B cell (primary cell): ENCODE data around the gene FKBP7. TPM values are rescaled to one million over a fixed set of nuclear protein-coding genes. Genes with fewer than 3 reads are reported as not detected.

Experiments used
- ATAC-seq: fragments of 200-7000 bp; cut with Tn5 transposase; one replicate; pipeline ENCODE4 v1.10.0; 2021; ENCODE audit warnings: low read depth, mild to moderate bottlenecking, moderate number of reproducible peaks, moderate library complexity
- CTCF ChIA-PET: fragments of 350-600 bp; sonication (Branson Sonifier 250); formaldehyde crosslinking; loops from one replicate; lab custom pipeline; 2021; ENCODE audit warnings: antibody characterized with exemption, inconsistent platforms; lab: Charles Lee
- POLR2A ChIA-PET: fragments of 350-600 bp; sonication (Branson Sonifier 250); formaldehyde crosslinking; loops from one replicate; lab custom pipeline; 2021; ENCODE audit warnings: antibody characterized with exemption; lab: Charles Lee
- DNase-seq: peaks from one replicate; pipeline ENCODE4 v3.0.0; 2013
- H2AFZ ChIP-seq: 2 replicates; pipeline ENCODE4 v1.6.1; 2012; ENCODE audit warnings: mild to moderate bottlenecking, low read depth, low read length; ENCODE audit not compliant: insufficient read depth, poor library complexity, severe bottlenecking
- H3K27ac ChIP-seq, 2 donors: 1 replicate in 1 of 2; 2 replicates in 1 of 2; pipeline ENCODE4 v1.5.1; 2012 to 2013; ENCODE audit warnings: low read length in 2 of 2, mild to moderate bottlenecking in 2 of 2, moderate library complexity in 1 of 2
- H3K27me3 ChIP-seq, 4 experiments: fragments of 200-600 bp in 1 of 4; sonication (generic) in 1 of 4; replicated peaks in 1 of 4; 1 replicate in 2 of 4; 2 replicates in 2 of 4; pipeline versions ENCODE4 v1.6.1 to v1.7.0; 2013 to 2016; ENCODE audit warnings: low read length in 3 of 4, mild to moderate bottlenecking in 2 of 4, mixed read lengths in 1 of 4, moderate library complexity in 1 of 4; ENCODE audit not compliant: insufficient read depth in 4 of 4, control insufficient read depth in 3 of 4; ENCODE audit errors: control extremely low read depth in 1 of 4
- H3K36me3 ChIP-seq, 2 experiments: replicated peaks in 1 of 2; 1 replicate in 1 of 2; 2 replicates in 1 of 2; pipeline versions ENCODE4 v1.6.1 to v1.7.1; 2013; ENCODE audit warnings: low read length in 1 of 2; ENCODE audit not compliant: insufficient read depth in 2 of 2, control insufficient read depth in 1 of 2; ENCODE audit errors: control extremely low read depth in 1 of 2, extremely low read depth in 1 of 2
- H3K4me1 ChIP-seq, 2 donors: fragments of 200-600 bp in 1 of 2; sonication (generic) in 1 of 2; 1 replicate in 1 of 2; 2 replicates in 1 of 2; pipeline versions ENCODE4 v1.5.1 to v1.6.1; 2013 to 2017; ENCODE audit warnings: low read length in 2 of 2; ENCODE audit not compliant: control insufficient read depth in 2 of 2, insufficient read depth in 2 of 2
- H3K4me2 ChIP-seq: replicated peaks from 2 replicates; pipeline ENCODE3; 2012; ENCODE audit warnings: mild to moderate bottlenecking, low read depth, low read length; ENCODE audit not compliant: poor library complexity, severe bottlenecking
- H3K4me3 ChIP-seq, 5 experiments: fragments of 200-600 bp in 1 of 5; sonication (generic) in 1 of 5; 1 replicate in 3 of 5; 2 replicates in 2 of 5; pipeline versions ENCODE4 v1.5.1 to v1.7.0; 2011 to 2016; ENCODE audit warnings: low read length in 4 of 5, mild to moderate bottlenecking in 4 of 5, low read depth in 2 of 5, control low read depth in 1 of 5, moderate library complexity in 1 of 5; ENCODE audit not compliant: insufficient read depth in 1 of 5; ENCODE audit errors: control extremely low read depth in 1 of 5, extremely low read depth in 1 of 5
- H3K79me2 ChIP-seq: fragments of 200-600 bp; sonication (generic); one replicate; pipeline ENCODE4 v1.6.0; 2016; ENCODE audit warnings: low read length; ENCODE audit not compliant: control insufficient read depth, insufficient read depth
- H3K9ac ChIP-seq: fragments of 200-600 bp; sonication (generic); 2 replicates; pipeline ENCODE4 v1.6.1; 2017; ENCODE audit warnings: mild to moderate bottlenecking, low read length, moderate library complexity
- H3K9me3 ChIP-seq, 3 donors: one replicate each; pipeline versions ENCODE4 v1.6.1 to v1.7.1; 2013; ENCODE audit warnings: low read length in 2 of 3; ENCODE audit not compliant: control insufficient read depth in 2 of 3, insufficient read depth in 1 of 3; ENCODE audit errors: control extremely low read depth in 1 of 3
- H4K20me1 ChIP-seq: 2 replicates; pipeline ENCODE4 v1.6.0; 2012; ENCODE audit warnings: mild to moderate bottlenecking, low read length; ENCODE audit not compliant: insufficient read depth, control insufficient read depth, poor library complexity, severe bottlenecking
- H3K27ac Mint-ChIP-seq: one replicate; pipeline ENCODE4 v1.8.0; 2021; ENCODE audit warnings: mixed read lengths
- H3K27me3 Mint-ChIP-seq: one replicate; pipeline ENCODE4 v1.8.0; 2021; ENCODE audit warnings: mixed read lengths
- H3K4me1 Mint-ChIP-seq: one replicate; pipeline ENCODE4 v1.8.0; 2021; ENCODE audit warnings: mixed read lengths
- H3K4me3 Mint-ChIP-seq: one replicate; pipeline ENCODE4 v1.8.0; 2021; ENCODE audit warnings: mixed read lengths
- H3K9me3 Mint-ChIP-seq: one replicate; pipeline ENCODE4 v1.8.0; 2022; ENCODE audit warnings: mixed read lengths; ENCODE audit not compliant: insufficient read depth
- CTCF ChIP-seq: fragments of 200-600 bp; IDR thresholded peaks from one replicate; pipeline ENCODE4 v1.8.0; 2022; ENCODE audit warnings: antibody characterized with exemption, mild to moderate bottlenecking
- EZH2 ChIP-seq: IDR thresholded peaks from 2 replicates; pipeline ENCODE4 v1.6.1; 2012; ENCODE audit warnings: borderline replicate concordance, low read depth, mild to moderate bottlenecking, moderate library complexity, low read length; ENCODE audit not compliant: insufficient read depth, poor library complexity, severe bottlenecking
- WGBS: methylation state at CpG from one replicate; pipeline ENCODE4 v1.1.5; 2013; ENCODE audit warnings: missing lambda C conversion rate; ENCODE audit not compliant: insufficient coverage; 5-methylcytosine and 5-hydroxymethylcytosine counted together
- intact Hi-C: fragments of 100-400 bp; cut with micrococcal nuclease; formaldehyde crosslinking; loops from one replicate; pipeline ENCODE4 v1.10.0; 2022
- polyA plus RNA-seq: library from polyadenylated mRNA; depleted of rRNA; stranded (reverse); fragments of >200 nt; gene quantifications from 2 replicates; pipeline ENCODE4 v1.2.3, GENCODE V29; 2012
- total RNA-seq, 2 donors: library from RNA; stranded (reverse); fragments of 120-200 nt in 1 of 2; gene quantifications; 1 replicate in 1 of 2; 2 replicates in 1 of 2; pipeline versions ENCODE4 v1.2.3 to v1.2.4, GENCODE V29; 2013 to 2022

Gene FKBP7
- total and polyA plus RNA-seq, 2 donors (not counting 1 experiment from before 2014, with no cell fraction given) = 0.39 to 0.97 TPM

- under 1% methylated on average over 73 of the region's 92 CpGs for WGBS
- peak within 1 kb of the TSS; percentile 97 for H3K27ac Mint-ChIP-seq
- Histone ChIP-seq H3K4me1 (peaks cover 32 to 34% of the 10 kb centered on the region in 2 donors), H2AFZ (peak within 1 kb of the TSS; percentile 93), H3K79me2 (peaks cover 49% of the 10 kb centered on the region), H3K4me3 (peak within 1 kb of the TSS; percentile 52 to 98 (median 69)), H3K27ac (peak within 1 kb of the TSS; percentile 86 to 90), H3K36me3 (no peaks in the 10 kb centered on the region), H3K9ac (peak within 1 kb of the TSS; percentile 92), H3K4me2 (peak within 1 kb of the TSS; percentile 94), H3K9me3 (no peaks in the 10 kb centered on the region), H3K27me3 (no peaks in the 10 kb centered on the region), H4K20me1 (peaks cover 36% of the 10 kb centered on the region)
- no peaks in the 10 kb centered on the region for H3K9me3 Mint-ChIP-seq
- intact Hi-C loops = no loop called here
- POLR2A ChIA-PET = interaction anchor here (0.6 to 1.7 kb wide), 2 partner anchors 30 to 114 kb away, joined by 3 to 5 read pairs; partner anchors contain the start of genes PJVK and PRKRA
- peak within 1 kb of the TSS; percentile 98 for H3K4me3 Mint-ChIP-seq
- CTCF ChIA-PET = interaction anchor here (0.7 to 2.1 kb wide), 3 partner anchors 66 to 215 kb away, joined by 3 to 4 read pairs (median 4); no protein-coding TSS in a partner anchor
- TF ChIP-seq CTCF (no peak), EZH2 (no peak)
- H3K27me3 Mint-ChIP-seq = no peaks in the 10 kb centered on the region
- ATAC-seq (peak; percentile 63), DNase-seq (peak; percentile 89)
- peaks cover 52% of the 10 kb centered on the region for H3K4me1 Mint-ChIP-seq
These were observed 2.1 kb upstream of the FKBP7 start, which contains the start of gene PLEKHA3 for GRCh38 chr2:178480227-178481181. Gene PLEKHA3 (plus strand): TSS chr2:178480457. CDS start chr2:178480870, 413 bp downstream.
